Lower lobe of right lung (tissue), 2 donors: ENCODE results near the gene TECPR2. TPM values are rescaled to one million over a fixed set of nuclear protein-coding genes. Genes with fewer than 3 reads are reported as not detected.
A peak's percentile ranks its signal among the peaks of the same experiment; 100 is the strongest.

Experiments
- ATAC-seq, 2 donors: fragments of 200-7000 bp; cut with Tn5 transposase; one replicate each; pipeline ENCODE4 v1.9.1; 2020 to 2022; ENCODE audit warnings: mild to moderate bottlenecking in 2 of 2, moderate library complexity in 2 of 2
- DNase-seq: peaks from one replicate; pipeline ENCODE4 v3.0.0-alpha.2; 2020
- H3K27ac ChIP-seq: fragments of 200-600 bp; one replicate; pipeline ENCODE4 v1.8.0; 2022
- H3K27me3 ChIP-seq: fragments of 200-600 bp; one replicate; pipeline ENCODE4 v1.8.0; 2022; ENCODE audit warnings: low read depth
- H3K36me3 ChIP-seq: fragments of 200-600 bp; one replicate; pipeline ENCODE4 v1.8.0; 2022; ENCODE audit warnings: mild to moderate bottlenecking
- H3K4me1 ChIP-seq: fragments of 200-600 bp; one replicate; pipeline ENCODE4 v1.8.0; 2022
- H3K4me3 ChIP-seq: fragments of 200-600 bp; one replicate; pipeline ENCODE4 v1.8.0; 2022; ENCODE audit warnings: mild to moderate bottlenecking
- H3K9me3 ChIP-seq: fragments of 200-600 bp; one replicate; pipeline ENCODE4 v1.8.0; 2022
- CTCF ChIP-seq: fragments of 200-600 bp; IDR thresholded peaks from one replicate; pipeline ENCODE4 v1.8.0; 2022; ENCODE audit warnings: antibody characterized with exemption, mild to moderate bottlenecking
- intact Hi-C: fragments of 100-400 bp; cut with DNase I; formaldehyde crosslinking; loops from one replicate; pipeline ENCODE4 v1.11.0; 2022
- total RNA-seq: library from RNA; stranded (reverse); fragmentation: NEBNext Ultra II Directional; extraction: Animal tissue kit (Norgen Biotek cat#: 25700); gene quantifications from one replicate; pipeline ENCODE4 v1.2.1, GENCODE V29; 2021
- donor health status: DM: no; HTN: yes; CAD: no; lungs with severe emphysema.

The TECPR2 gene
- total RNA-seq, 1 donor from 2014 or later: 23.2 TPM

- no peak for ATAC-seq
- intact Hi-C loops: no loop called here
Measured at GRCh38 chr14:102491786-102492530, 129.2 kb downstream of the TECPR2 start.

GRCh38 chr14:102492531-102492910 lies 129.8 kb downstream of the TECPR2 start:
- no peak overlapping the region for H3K4me3 ChIP-seq
- H3K36me3 ChIP-seq: peaks cover 7% of the 10 kb centered on the region
- no peaks in the 10 kb centered on the region for H3K4me1 ChIP-seq
- no peaks in the 10 kb centered on the region for H3K27me3 ChIP-seq
- TF ChIP-seq CTCF: no peak
- ATAC-seq (no peak), DNase-seq (peak; percentile 24)
- no peaks in the 10 kb centered on the region for H3K9me3 ChIP-seq
- H3K27ac ChIP-seq: no peak overlapping the region
- intact Hi-C loops: no loop called here

More at GRCh38 chr14:102491786-102492530, 129.2 kb downstream of the TECPR2 start:
- peaks cover 1% of the 10 kb centered on the region for H3K36me3 ChIP-seq
- no peaks in the 10 kb centered on the region for H3K4me1 ChIP-seq
- no peak for TF ChIP-seq CTCF
- H3K4me3 ChIP-seq: no peak overlapping the region
- DNase-seq: peak; percentile 18
- no peaks in the 10 kb centered on the region for H3K27me3 ChIP-seq
- H3K9me3 ChIP-seq: no peaks in the 10 kb centered on the region
- no peak overlapping the region for H3K27ac ChIP-seq

GRCh38 chr14:102493096-102493495 lies 130.4 kb downstream of the TECPR2 start:
- intact Hi-C loops: no loop called here
- no peak for ATAC-seq
- H3K4me1 ChIP-seq: no peaks in the 10 kb centered on the region
- H3K36me3 ChIP-seq: peaks cover 12% of the 10 kb centered on the region
- H3K9me3 ChIP-seq: no peaks in the 10 kb centered on the region
- H3K4me3 ChIP-seq: no peak overlapping the region
- TF ChIP-seq CTCF: no peak
- no peaks in the 10 kb centered on the region for H3K27me3 ChIP-seq
- H3K27ac ChIP-seq: no peak overlapping the region
- peak; percentile 28 for DNase-seq

GRCh38 chr14:102493585-102493984 lies 130.8 kb downstream of the TECPR2 start:
- no peaks in the 10 kb centered on the region for H3K27me3 ChIP-seq
- no peak for TF ChIP-seq CTCF
- ATAC-seq (no peak), DNase-seq (peak; percentile 24)
- H3K9me3 ChIP-seq: no peaks in the 10 kb centered on the region
- H3K4me3 ChIP-seq: no peak overlapping the region
- no peak overlapping the region for H3K27ac ChIP-seq
- no peaks in the 10 kb centered on the region for H3K4me1 ChIP-seq
- peaks cover 17% of the 10 kb centered on the region for H3K36me3 ChIP-seq
- intact Hi-C loops: no loop called here

- no peak overlapping the region for H3K4me3 ChIP-seq
- ATAC-seq (no peak), DNase-seq (no peak)
- no peak for TF ChIP-seq CTCF
- intact Hi-C loops: no loop called here
- H3K9me3 ChIP-seq: no peaks in the 10 kb centered on the region
- H3K4me1 ChIP-seq: peaks cover 15% of the 10 kb centered on the region
- H3K27me3 ChIP-seq: no peaks in the 10 kb centered on the region
- H3K36me3 ChIP-seq: peaks cover 27% of the 10 kb centered on the region
- no peak overlapping the region for H3K27ac ChIP-seq
Measured at GRCh38 chr14:102495491-102496330, 133.0 kb downstream of the TECPR2 start.
